Fibroblast of lung (primary cell): ENCODE results near the gene NIPAL3. TPM values are rescaled to one million over a fixed set of nuclear protein-coding genes. Genes with fewer than 3 reads are reported as not detected.

Experiments used
- DNase-seq, 2 donors: peaks; one replicate each; pipeline versions ENCODE4 v3.0.0 to v3.0.0-alpha.2; 2010; ENCODE audit warnings: low read depth in 2 of 2
- H2AFZ ChIP-seq: 2 replicates; pipeline ENCODE4 v1.5.1; 2012; ENCODE audit warnings: low read length, control low read depth, inconsistent platforms
- H3K27ac ChIP-seq: 2 replicates; pipeline ENCODE4 v1.5.1; 2011; ENCODE audit warnings: low read length, control low read depth; ENCODE audit not compliant: insufficient read depth
- H3K27me3 ChIP-seq: 2 replicates; pipeline ENCODE4 v1.5.1; 2011; ENCODE audit warnings: mild to moderate bottlenecking, low read length; ENCODE audit not compliant: control insufficient read depth, insufficient read depth
- H3K36me3 ChIP-seq: 2 replicates; pipeline ENCODE4 v1.5.1; 2011; ENCODE audit warnings: low read length; ENCODE audit not compliant: control insufficient read depth, insufficient read depth
- H3K4me1 ChIP-seq: 2 replicates; pipeline ENCODE4 v1.5.1; 2011; ENCODE audit warnings: low read length; ENCODE audit not compliant: control insufficient read depth, insufficient read depth; ENCODE audit errors: extremely low read depth
- H3K4me2 ChIP-seq: 2 replicates; pipeline ENCODE4 v1.5.1; 2011; ENCODE audit warnings: low read length, control low read depth; ENCODE audit not compliant: insufficient read depth; ENCODE audit errors: extremely low read depth
- H3K4me3 ChIP-seq, 4 experiments: fragments of 200-600 bp in 1 of 4; sonication (generic) in 1 of 4; replicated peaks in 1 of 4; 2 replicates each; pipeline ENCODE4 v1.5.1; 2011 to 2016; ENCODE audit warnings: low read length in 4 of 4, low read depth in 3 of 4, mild to moderate bottlenecking in 3 of 4, control low read depth in 2 of 4, inconsistent platforms in 1 of 4, mixed read lengths in 1 of 4; ENCODE audit not compliant: insufficient read depth in 1 of 4; ENCODE audit errors: control extremely low read depth in 1 of 4
- H3K79me2 ChIP-seq: 2 replicates; pipeline ENCODE4 v1.5.1; 2012; ENCODE audit warnings: mild to moderate bottlenecking, low read length, inconsistent platforms; ENCODE audit not compliant: control insufficient read depth, insufficient read depth
- H3K9ac ChIP-seq: 2 replicates; pipeline ENCODE4 v1.5.1; 2011; ENCODE audit warnings: mild to moderate bottlenecking, low read length, control low read depth; ENCODE audit not compliant: insufficient read depth
- H3K9me3 ChIP-seq: 2 replicates; pipeline ENCODE4 v1.5.1; 2012; ENCODE audit warnings: low read depth, low read length; ENCODE audit not compliant: control insufficient read depth, insufficient read depth
- H4K20me1 ChIP-seq: 2 replicates; pipeline ENCODE4 v1.5.1; 2011; ENCODE audit warnings: low read length; ENCODE audit not compliant: control insufficient read depth, insufficient read depth; ENCODE audit errors: extremely low read depth
- EZH2 ChIP-seq: IDR thresholded peaks from 2 replicates; pipeline ENCODE4 v1.5.1; 2012; ENCODE audit warnings: low read length, control low read depth, mild to moderate bottlenecking; ENCODE audit errors: missing control alignments
- polyA plus RNA-seq, 2 donors: library from polyadenylated mRNA; depleted of rRNA in 1 of 2; stranded (reverse) in 1 of 2; unstranded in 1 of 2; fragments of >200 nt; gene quantifications; 2 replicates each; pipeline ENCODE4 v1.2.1, GENCODE V29; 2011 to 2012; ENCODE audit warnings: missing spikeins in 1 of 2
- total RNA-seq: library from RNA; depleted of rRNA; stranded (reverse); fragments of >200 nt; gene quantifications from 2 replicates; pipeline ENCODE4 v1.2.1, GENCODE V29; 2014
- TF ChIP-seq, protein P1 (sequence below), 2 donors: IDR thresholded peaks in 1 of 2; conservative IDR thresholded peaks in 1 of 2; 1 replicate in 1 of 2; 2 replicates in 1 of 2; pipeline ENCODE4 v1.5.1; 2011 to 2012; ENCODE audit warnings: low read length in 2 of 2, control low read depth in 1 of 2, inconsistent platforms in 1 of 2, low read depth in 1 of 2, mild to moderate bottlenecking in 1 of 2

Gene NIPAL3
- total and polyA plus RNA-seq, 2 donors (not counting 1 experiment from before 2014, with no cell fraction given) = 65.3 to 85.2 TPM

DNA sequence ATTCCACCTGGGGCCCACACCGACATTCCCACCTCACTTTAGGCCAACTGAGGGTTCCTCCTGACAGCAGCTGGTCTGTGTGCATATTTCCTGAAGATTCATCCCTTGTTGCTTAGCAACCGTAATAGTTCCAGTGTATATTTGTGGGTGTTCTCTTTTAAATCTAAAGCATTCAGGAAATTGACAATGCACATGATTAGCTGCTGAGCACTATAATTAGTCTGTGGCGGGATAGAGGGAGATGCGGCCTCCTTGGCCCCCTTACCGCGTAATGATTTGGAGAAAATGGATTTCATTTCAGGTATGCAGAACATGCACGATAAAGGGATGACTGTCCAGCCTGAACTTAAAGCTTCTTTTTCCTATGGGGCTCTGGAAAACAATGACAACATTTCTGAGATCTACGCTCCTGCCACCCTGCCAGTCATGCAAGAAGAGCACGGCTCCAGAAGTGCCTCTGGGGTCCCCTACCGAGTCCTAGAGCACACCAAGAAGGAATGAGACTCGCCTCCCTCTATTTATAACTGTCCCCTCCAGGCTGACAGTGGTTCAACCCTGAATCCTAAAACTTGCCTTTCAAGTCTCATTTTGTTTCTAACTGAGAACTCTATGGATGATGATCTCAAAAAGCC is 53.2 kb downstream of the NIPAL3 start:
- Histone ChIP-seq H3K9ac (no peak overlapping the region), H3K4me3 (no peak overlapping the region), H3K4me2 (no peak overlapping the region), H3K9me3 (no peaks in the 10 kb centered on the region), H4K20me1 (no peaks in the 10 kb centered on the region), H3K27me3 (no peaks in the 10 kb centered on the region), H3K27ac (no peak overlapping the region), H3K36me3 (peaks cover 5% of the 10 kb centered on the region), H3K79me2 (no peaks in the 10 kb centered on the region), H2AFZ (no peak overlapping the region), H3K4me1 (no peaks in the 10 kb centered on the region)
- TF ChIP-seq, protein P1, sequence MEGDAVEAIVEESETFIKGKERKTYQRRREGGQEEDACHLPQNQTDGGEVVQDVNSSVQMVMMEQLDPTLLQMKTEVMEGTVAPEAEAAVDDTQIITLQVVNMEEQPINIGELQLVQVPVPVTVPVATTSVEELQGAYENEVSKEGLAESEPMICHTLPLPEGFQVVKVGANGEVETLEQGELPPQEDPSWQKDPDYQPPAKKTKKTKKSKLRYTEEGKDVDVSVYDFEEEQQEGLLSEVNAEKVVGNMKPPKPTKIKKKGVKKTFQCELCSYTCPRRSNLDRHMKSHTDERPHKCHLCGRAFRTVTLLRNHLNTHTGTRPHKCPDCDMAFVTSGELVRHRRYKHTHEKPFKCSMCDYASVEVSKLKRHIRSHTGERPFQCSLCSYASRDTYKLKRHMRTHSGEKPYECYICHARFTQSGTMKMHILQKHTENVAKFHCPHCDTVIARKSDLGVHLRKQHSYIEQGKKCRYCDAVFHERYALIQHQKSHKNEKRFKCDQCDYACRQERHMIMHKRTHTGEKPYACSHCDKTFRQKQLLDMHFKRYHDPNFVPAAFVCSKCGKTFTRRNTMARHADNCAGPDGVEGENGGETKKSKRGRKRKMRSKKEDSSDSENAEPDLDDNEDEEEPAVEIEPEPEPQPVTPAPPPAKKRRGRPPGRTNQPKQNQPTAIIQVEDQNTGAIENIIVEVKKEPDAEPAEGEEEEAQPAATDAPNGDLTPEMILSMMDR (conservative IDR thresholded peaks at IDR 0.05 in 1 of 2, IDR thresholded peaks at IDR 0.05 in 1 of 2; ENCODE audit: low read depth in 1 of 2, low read length in 2 of 2) = no peak
- TF ChIP-seq EZH2 = no peak
- DNase-seq = no peak

DNA sequence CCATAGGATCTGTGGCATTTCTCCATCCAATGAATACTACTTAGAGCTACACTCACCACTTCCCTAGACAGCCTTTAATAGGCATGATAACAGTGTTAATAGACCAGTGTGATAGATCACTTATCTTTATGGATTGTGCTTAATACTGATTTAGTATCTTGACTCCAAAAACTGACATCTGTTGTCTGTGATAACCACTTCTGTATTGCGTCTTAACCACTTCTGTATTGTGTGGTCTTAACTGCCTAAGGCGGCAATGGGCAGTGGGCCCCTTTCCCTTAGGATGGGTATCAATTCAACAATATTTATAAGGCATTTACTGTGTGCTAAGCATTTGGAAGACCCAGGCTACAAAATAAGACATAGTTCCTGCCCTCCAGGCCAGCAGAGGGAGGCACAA is 55.0 kb downstream of the NIPAL3 start:
- no peaks in the 10 kb centered on the region for H4K20me1 ChIP-seq
- no peak overlapping the region for H3K4me2 ChIP-seq
- no peak overlapping the region for H3K4me3 ChIP-seq
- H3K9ac ChIP-seq = no peak overlapping the region
- no peak overlapping the region for H3K27ac ChIP-seq
- no peaks in the 10 kb centered on the region for H3K27me3 ChIP-seq
- DNase-seq = no peak
- H3K9me3 ChIP-seq = no peaks in the 10 kb centered on the region
- H3K36me3 ChIP-seq = no peaks in the 10 kb centered on the region
- H3K79me2 ChIP-seq = no peaks in the 10 kb centered on the region
- TF ChIP-seq EZH2 = no peak
- TF ChIP-seq, protein P1 (conservative IDR thresholded peaks at IDR 0.05 in 1 of 2, IDR thresholded peaks at IDR 0.05 in 1 of 2; ENCODE audit: low read depth in 1 of 2, low read length in 2 of 2) = no peak
- H2AFZ ChIP-seq = no peak overlapping the region
- H3K4me1 ChIP-seq = no peaks in the 10 kb centered on the region

DNA sequence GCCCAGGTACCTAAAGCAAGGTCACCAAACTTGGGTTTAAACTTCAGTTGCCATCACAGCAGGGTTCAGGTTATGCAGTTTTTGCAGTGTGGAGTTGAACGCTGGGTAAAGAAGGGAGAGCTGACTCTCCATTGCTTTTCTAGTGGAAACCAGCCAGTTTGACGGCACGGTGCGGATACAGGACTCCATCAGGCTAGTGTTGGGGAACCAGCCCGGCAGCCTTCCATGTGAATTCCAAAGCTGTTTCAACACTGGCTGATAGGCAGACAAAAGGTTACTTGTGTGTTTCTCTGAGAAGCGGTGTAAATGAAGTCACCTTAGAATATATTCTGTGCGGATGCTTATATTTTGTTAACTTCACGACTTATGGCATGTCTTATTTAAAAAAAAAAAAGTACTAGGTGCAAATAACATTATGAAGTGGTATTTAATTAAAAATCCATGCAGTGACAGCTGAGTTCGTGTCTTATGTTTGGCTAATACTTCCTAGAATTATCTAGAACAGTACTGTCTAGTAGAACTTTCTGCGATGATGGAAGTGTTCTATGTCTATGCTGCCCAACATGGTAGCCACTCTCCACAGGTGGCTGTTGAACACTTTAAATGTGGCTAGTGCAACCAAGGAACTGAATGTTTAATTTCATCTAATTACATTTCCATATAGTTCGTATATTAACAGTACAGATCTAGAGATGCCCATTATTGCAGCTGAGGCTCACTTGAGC is 57.1 kb downstream of the NIPAL3 start:
- no peak overlapping the region for H3K4me2 ChIP-seq
- H3K79me2 ChIP-seq = no peaks in the 10 kb centered on the region
- no peak for DNase-seq
- H3K36me3 ChIP-seq = no peaks in the 10 kb centered on the region
- no peaks in the 10 kb centered on the region for H4K20me1 ChIP-seq
- TF ChIP-seq EZH2 = no peak
- TF ChIP-seq, protein P1 (conservative IDR thresholded peaks at IDR 0.05 in 1 of 2, IDR thresholded peaks at IDR 0.05 in 1 of 2; ENCODE audit: low read depth in 1 of 2, low read length in 2 of 2) = no peak
- no peak overlapping the region for H3K27ac ChIP-seq
- H2AFZ ChIP-seq = no peak overlapping the region
- H3K9ac ChIP-seq = no peak overlapping the region
- H3K4me1 ChIP-seq = no peaks in the 10 kb centered on the region
- no peaks in the 10 kb centered on the region for H3K9me3 ChIP-seq
- H3K4me3 ChIP-seq = no peak overlapping the region
- H3K27me3 ChIP-seq = no peaks in the 10 kb centered on the region
